HG02970 (cell line): ENCODE results near the gene APP.

Source experiments
- ATAC-seq: cut with Tn5 transposase; IDR thresholded peaks from one replicate; pipeline ENCODE4 v1.9.1; 2021; ENCODE audit warnings: mild to moderate bottlenecking, moderate library complexity, moderate number of reproducible peaks; ENCODE audit not compliant: unreplicated experiment, low FRiP score

The APP gene

DNA sequence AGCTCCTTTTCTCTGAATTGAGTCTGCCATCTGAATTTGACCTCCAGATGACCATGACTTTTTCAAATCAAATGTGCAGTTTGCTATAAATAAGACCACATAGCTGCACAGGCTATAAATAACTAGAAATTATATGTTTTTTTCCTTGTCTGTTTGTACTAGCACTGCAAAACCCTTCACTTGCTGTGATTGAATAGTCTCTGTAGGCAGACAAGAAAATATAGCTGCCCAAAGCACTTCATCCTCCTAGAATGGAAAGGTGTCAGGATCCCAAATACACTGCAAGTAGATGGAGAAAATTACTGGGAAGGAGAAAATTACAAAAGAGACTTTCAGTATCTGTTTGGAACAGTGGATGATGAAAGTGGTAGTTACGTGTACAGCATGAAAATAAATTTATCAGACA lies 175.8 kb downstream of the APP start:
- ATAC-seq = no peak

DNA sequence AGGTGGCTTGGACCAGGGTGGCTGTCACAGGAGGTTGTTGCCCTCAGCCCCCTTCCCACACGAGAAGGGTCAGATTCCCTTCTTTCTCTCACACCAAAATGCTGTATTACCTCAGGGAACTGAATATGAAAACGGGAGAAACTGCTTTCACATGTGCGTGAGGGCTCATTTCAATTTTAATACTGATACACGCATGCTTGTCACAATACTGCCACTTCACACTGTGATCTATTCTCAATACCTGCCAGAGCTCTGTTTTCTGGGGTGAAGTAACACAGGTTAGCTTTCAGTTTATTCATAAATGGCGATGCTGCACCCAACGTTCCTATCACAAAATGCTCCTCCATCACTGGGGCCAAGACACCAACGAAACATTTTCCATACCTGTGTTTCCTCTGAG lies 181.8 kb downstream of the APP start:
- no peak for ATAC-seq

DNA sequence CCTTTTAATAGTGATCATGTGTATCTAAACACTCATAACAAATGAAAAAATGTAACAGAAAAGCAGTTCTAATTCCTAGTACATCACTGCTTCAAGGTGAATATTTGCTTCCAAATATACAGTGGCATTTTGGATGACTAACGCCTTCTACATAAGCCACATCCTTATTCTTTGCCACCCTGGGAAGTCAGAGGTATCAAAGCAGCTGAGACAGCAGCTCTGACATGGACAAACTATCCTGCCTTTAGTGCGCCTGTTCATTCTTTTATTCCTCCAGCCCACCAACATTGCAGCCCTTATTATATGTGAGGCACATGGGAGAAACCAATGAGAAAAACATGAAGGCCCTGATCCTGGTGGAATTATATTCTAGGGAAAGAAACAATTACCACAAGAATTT lies 183.0 kb downstream of the APP start:
- ATAC-seq = no peak

DNA sequence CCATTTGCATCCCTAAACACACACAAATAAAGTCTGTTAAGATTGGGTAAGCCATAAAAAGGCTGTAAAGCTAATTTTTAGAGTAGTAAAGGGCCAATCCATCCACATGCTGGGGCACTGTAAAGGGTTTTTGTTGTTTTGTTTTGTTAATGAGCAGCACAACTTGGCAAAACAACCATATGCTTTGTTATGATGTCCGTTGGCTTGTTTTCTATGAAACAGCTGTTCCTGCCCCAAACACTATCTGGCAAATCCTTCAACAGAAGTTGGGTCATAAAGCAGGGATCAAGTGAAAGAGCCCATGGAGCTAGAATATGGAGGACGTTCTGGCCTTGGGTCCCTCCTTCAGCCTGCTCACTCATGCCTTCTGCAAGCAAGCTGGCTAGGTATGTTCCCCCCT lies 183.6 kb downstream of the APP start:
- ATAC-seq = no peak

DNA sequence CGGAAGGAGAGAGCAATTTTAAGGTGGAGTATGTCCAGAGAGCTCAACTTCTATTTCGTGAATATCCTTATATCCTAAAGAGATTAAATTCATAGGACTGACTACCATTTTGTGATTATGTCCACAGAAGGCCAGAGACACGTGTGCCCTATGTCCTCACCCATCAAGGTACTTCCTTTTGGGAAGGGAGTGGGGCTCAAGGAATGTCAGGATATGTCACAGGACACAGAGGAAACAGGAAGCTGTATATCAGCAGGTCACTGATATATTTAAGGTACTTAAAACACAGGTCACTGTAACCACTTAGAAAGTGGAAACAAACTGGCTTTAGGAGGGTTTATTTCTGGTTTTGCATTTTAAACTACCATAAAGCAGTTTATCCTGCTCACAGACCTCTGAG lies 184.6 kb downstream of the APP start:
- ATAC-seq = no peak

DNA sequence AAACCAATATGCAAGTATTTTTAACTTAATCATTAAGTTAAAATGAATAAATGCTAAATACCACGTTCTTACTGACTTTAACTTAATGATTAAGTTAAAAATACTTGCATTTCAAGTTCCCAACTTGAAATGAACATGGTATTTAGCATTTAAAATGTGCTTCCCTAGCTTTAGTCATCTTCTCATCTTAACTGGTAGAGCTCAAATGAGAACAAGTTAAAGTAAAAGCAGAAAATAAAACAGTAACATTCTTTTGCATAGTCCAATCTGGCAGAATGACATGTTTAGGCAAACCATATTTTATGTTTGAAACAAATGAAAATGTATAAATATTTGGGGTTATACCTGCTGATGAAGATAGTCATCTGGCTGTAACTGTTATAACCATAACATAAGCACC lies 186.0 kb downstream of the APP start:
- no peak for ATAC-seq

DNA sequence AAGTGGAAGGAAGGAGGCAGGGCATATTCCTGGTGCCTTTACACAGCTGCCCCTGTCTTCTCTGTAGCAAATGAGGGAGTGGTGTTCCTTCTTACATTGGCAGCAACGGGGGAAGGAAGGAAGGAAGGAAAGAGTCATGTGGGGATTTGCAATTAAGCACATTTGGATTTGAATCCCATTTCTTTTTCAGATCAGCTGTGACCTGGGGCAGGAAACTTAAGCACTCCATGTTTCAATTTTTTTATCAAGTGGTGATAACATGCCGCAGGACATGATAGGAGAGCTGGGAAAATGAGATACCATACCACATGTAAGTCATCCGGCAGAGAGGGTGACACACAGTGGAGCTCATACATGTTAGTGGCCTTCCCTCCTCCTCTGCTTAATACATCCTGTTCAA lies 186.8 kb downstream of the APP start:
- ATAC-seq = no peak

DNA sequence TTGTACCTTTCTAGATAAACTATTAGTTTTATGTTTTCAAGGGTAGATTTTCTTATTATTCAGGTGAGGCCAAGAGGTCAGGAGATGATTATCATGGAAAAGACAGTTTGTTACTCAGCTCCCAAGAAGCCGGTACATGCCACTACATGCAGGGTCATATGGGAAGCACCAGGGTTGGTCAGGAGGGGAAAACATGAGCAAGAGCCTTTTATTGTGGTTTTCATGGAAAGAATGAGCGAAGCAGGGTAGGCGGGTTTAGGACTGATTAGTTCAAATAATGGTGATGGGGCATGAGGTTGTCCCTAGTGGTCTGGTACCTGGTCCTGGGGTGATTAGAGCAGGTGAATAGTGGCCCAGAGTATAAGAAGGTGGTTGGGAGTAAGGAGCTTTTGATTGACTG lies 189.9 kb downstream of the APP start:
- no peak for ATAC-seq

DNA sequence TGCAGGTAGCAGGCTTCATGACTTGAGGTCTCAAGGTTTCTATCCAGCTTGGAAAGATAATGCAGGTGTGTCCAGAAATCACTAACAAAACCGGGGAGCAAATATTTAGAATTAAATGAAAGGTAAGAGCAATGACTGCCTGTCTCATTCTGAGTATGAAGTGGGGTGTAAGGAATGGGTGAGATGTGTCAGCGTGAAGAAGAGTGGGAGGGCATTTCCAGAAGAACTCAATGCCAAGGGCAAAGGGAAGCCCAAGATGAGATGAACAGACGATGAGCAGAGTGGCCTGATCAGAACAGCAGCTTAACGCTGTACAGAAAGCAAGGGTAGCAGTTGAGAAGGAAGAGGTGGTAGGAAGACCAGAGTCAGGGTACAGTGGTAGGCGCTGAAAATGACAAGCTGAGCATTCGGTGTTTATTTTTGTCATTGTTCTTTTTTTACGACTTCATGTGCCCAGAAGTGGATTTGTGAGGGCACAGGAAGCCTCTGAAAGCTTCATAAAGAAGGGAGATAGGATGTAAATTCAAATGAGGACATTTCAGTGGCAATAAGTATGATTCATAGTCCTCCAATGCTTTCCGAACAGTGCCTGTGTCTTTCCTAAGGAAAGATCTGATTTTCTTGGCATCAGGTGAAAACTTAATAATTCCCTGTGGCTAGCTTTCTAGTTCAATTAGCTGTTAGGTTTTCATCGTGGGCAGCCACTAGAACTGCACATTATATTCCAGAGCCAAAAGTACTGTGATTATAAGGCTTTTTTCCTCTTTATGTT lies 190.5 kb downstream of the APP start:
- no peak for ATAC-seq

DNA sequence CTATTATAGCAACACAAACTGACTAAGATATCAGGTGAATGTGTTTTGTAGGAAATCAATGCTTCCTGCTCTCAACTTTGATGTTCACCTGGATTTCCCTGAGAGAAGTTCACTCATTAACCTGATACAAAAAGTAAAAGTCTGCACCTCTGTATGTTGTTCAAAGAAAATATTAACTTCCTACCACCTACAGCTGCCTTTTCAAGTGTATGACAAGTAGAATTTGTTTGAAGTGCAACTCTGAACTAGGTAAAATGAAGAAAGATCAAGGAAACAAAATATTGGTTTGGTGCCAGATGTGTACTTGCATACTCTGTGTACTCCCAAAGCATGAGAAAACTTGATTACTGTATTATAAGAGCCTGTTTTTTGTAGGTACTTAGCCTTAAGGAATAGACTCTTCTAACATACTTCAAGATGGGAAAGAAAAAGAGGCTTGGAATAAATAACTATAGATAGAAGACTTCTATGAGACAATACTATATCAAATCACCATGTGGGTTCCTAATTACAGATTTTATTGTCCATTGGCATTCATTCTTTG lies 193.4 kb downstream of the APP start:
- no peak for ATAC-seq

DNA sequence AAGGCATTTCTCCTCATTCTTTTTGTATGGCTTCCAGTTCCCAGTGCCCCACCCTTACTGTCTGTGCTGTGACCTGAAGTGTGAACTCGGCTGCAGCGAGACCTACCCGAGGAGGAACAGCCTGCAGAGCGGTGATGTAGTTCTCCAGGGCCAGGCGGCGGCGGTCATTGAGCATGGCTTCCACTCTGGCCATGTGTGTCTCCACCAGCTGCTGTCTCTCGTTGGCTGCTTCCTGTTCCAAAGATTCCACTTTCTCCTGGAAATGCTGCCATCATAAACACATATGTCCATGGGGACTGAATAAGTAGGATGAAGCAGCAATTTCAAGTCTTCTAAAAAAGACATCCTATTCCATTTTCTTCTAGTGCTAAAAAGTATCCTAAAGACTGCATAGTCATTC lies 195.6 kb downstream of the APP start:
- no peak for ATAC-seq

DNA sequence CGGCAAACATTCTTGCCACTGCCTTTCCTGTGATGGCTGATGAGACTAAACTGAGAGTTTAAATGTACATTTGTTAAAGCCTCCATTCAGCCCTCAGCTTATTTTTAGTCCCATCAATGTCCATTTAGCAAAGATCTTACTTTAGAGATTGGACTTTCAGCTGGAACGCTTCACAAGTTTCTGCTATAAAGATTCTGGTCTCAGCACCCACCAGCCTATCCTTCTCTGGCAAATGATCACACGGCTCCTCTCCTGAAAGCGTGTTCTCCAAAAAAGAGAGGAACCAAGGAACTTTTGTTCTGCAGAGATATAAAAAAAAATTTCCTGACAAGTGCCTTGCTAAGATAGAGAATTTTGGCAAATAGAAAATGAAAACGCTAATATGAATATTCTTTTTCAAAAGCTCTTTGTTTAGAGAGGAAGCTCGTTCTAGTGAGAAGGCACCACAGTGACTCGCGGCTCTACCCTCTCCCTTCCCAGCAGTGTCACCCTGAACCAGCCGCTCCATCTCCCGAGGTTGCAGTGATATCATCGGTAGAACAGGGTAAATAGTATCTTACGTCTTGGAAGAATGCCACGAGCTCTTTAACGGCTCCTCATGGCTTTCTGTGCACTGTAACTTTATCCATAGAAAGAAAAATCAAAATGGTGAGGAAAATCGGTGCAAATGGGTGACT lies 200.2 kb downstream of the APP start:
- ATAC-seq = no peak

DNA sequence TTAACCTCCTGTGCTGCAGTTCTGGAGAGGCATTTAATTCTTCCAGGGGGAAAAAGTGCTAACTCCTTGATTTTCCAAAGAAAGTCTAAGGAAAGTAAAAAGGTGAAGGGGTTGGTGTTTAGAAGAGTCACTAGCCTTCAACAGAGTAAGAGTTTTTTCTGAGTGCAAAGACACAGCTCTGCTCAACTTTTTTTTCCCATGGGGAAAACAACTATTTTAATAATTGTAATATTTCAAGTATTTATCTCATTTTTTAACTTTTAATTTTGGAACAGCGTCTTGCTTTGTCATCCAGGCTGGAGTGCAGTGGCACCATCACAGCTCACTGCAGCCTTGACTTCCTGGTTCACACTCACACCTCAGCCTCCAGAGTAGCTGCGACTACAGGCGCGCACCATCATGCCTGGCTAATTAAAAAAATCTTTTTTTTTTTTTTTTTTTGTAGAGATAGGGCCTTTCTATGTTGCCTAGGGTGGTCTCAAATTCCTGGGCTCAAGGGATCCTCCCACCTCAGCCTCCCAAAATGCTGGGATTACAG lies 202.6 kb downstream of the APP start:
- peak; percentile 21 for ATAC-seq

DNA sequence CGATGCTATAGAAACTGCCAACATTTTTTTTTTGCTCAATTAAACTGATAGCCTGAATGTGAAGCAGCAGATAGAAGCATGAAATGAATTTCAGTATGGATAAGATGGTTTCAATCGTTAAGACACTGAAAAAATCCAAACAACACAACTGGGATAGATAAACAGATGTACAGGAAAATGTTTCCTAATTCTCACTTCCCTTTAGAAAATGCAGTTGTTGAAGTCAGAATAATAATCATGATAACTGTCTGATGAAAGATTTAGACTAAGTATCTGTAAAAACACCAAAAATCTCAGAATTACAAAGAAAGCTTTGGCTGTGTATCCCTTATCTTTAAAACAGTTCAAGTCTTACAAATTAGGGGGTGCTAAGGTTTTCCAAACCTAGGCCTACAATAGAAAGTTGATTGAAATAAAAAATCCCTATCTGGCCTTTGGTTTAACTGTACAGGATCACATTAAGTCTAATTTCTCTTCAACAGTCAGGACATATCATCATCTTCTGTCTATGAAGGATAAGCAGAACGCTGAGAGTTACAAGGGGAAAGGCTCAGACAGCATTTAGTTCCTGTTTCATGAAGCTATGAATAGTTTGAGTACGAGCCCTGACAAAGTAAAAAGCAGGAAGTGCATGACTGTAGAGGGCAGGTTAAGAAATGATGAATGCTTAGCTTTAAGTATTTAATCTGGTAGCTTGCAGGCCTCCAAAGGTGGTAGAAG lies 203.2 kb downstream of the APP start:
- peak; percentile 86 for ATAC-seq

DNA sequence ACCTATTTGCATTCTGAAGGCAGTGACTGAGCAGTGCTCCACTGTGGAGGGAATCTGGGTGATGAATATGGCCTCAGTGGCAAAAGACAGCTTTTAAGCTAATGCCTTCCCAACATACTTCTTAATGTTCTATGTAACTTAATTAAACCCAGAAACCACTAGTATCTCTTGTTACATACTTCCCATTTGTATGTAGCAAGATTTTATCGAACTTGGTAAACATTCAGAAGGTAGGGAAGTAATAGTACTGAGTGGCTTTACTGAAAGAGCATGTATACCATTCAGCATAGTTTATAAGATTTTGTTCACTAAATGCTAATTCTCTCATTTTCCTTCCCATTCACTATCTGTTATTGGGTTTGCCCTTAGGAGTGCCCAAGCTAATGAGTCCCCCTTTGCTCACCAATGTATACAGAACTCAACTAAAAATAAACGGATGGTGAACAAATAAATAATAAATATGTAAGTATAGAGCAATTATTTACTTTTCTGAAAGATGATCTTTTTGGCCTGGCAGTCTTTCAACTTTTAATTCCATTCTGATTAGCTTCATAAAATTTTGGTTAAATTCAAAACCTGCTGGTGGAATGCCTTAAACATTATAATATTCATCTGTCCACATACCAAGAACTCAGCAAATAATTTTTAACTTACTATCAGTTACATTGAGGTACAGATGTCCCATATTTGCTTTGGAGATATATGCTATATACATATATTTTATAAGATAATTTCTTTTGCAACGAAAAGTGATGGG lies 204.4 kb downstream of the APP start:
- no peak for ATAC-seq

DNA sequence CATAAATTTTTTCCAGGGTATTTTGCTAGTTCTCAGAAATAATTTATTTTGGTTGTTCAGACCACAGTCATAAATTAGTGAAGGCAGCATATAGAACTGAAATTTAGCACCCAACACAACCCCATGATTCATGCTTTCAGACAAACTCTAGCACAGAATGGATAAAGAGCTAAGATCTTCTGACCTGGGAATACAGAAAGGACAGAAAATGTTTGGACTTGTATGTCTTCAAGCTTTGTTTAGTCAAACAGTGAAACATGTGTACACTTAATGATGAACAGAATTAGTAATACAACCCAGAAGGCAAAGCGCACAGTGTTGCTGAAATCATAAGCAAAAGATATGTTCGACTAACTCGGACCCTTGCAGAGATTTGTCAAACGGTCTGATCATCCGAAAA lies 205.6 kb downstream of the APP start:
- ATAC-seq = no peak

DNA sequence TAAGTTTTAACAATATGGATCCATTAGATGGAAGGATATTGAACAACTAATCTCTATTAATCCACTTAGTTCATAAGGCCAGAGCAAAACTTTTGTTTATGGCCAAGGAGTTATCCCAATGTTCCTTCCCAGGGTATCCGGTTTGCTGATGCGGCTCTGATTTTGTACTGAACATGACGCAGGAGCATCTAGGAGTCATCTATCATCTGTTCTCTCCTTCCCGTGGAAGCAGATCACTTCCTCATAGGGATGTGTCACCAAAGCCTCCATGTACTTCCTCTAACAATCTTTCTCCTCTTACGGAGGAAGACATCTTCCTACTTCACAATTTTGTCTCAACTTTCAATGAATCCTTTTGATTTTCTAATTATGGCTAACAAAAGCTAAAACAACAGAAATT lies 206.6 kb downstream of the APP start:
- ATAC-seq = no peak

DNA sequence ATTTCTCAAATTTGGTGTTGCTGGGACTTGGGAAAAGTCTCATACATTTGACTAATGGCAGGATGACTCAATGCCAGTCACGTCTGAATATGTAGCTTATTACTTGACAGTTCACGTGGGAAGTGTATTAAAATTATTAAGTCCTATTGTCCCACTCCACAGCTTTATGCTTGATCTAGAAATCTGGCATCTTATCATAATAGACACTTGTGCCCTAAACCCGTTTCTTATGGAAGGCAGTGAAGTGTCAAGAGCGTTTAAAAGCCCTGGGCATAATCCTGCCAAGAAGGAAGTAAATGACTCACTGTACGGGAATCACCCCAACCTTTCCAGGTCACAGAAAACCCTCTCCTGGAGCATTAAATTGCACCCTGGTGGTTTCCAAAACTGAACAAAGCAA lies 207.4 kb downstream of the APP start:
- no peak for ATAC-seq

DNA sequence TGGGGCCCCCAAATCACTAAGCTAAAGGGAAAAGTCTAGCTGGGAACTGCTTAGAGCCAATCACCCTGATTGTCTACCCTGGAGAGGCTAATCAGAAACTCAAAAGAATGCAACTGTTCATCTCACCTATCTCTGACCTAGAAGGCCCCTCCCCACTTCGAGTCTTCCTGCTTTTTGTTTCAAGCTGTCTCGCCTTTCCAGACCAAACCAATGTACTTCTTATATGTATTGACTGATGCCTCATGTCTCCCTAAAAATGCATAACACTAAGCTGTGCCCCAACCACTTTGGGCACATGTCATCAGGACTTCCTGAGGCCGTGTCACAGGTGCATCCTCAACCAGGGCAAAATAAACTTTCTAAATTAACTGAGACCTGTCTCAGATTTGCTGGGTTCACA lies 209.5 kb downstream of the APP start:
- no peak for ATAC-seq

DNA sequence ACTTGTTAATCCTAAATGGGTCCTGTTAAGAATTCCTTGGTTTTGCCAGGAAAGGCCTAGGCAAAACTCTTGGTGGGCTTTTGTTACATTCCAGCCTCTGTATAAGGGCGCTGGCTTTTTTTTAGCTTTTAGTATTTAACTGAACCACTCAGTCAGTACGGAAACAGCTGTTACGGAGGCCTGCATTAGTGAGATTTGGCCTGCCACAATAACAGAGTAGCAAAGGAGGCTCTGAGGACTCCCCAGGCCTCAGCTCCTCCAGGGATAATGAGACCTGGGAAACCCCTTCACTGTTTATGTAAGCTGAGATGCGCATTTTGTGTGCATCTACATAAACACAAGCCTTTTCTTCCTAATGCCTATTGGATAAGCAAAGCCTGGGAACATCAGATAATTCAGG lies 210.2 kb downstream of the APP start:
- no peak for ATAC-seq
